Chondrocyte (in vitro differentiated cells): ENCODE results near the gene ZNF800. TPM values are rescaled to one million over a fixed set of nuclear protein-coding genes. Genes with fewer than 3 reads are reported as not detected.

Experiments
- DNase-seq: peaks from one replicate; pipeline ENCODE4 v3.0.0; 2021; ENCODE audit warnings: mixed read lengths, low spot score
- H3K27ac Mint-ChIP-seq: one replicate; pipeline ENCODE4 v1.8.0; 2021; ENCODE audit warnings: mild to moderate bottlenecking, moderate library complexity, mixed read lengths; ENCODE audit not compliant: unreplicated experiment
- H3K27me3 Mint-ChIP-seq: 2 replicates; pipeline ENCODE4 v1.8.0; 2021; ENCODE audit warnings: low read depth, mixed read lengths
- H3K36me3 Mint-ChIP-seq: 2 replicates; pipeline ENCODE4 v1.8.0; 2021; ENCODE audit warnings: low read depth, mixed read lengths
- H3K4me1 Mint-ChIP-seq: 2 replicates; pipeline ENCODE4 v1.8.0; 2021; ENCODE audit warnings: low read depth, mild to moderate bottlenecking, mixed read lengths
- H3K4me3 Mint-ChIP-seq: one replicate; pipeline ENCODE4 v1.8.0; 2021; ENCODE audit warnings: mild to moderate bottlenecking, moderate library complexity, mixed read lengths; ENCODE audit not compliant: unreplicated experiment
- H3K9me3 Mint-ChIP-seq: 2 replicates; pipeline ENCODE4 v1.8.0; 2021; ENCODE audit warnings: low read depth, mixed read lengths
- CTCF ChIP-seq: fragments of 200-600 bp; sonication (generic); IDR thresholded peaks from 2 replicates; pipeline ENCODE4 v1.5.0; 2021; ENCODE audit warnings: antibody characterized with exemption, mild to moderate bottlenecking, moderate library complexity
- total RNA-seq: library from RNA; stranded (reverse); gene quantifications from 3 replicates; pipeline ENCODE4 v1.2.1, GENCODE V29; 2021

ZNF800 gene
- total RNA-seq, 1 donor from 2014 or later, result 30.5 TPM

GRCh38 chr7:127389321-127389720, 3.2 kb downstream of the ZNF800 start:
- H3K4me1 Mint-ChIP-seq, result peaks cover 36% of the 10 kb centered on the region
- H3K4me3 Mint-ChIP-seq, result no peak overlapping the region
- TF ChIP-seq CTCF, result no peak
- H3K36me3 Mint-ChIP-seq, result peaks cover 10% of the 10 kb centered on the region
- no peaks in the 10 kb centered on the region for H3K9me3 Mint-ChIP-seq
- no peak overlapping the region for H3K27ac Mint-ChIP-seq
- DNase-seq, result no peak
- no peaks in the 10 kb centered on the region for H3K27me3 Mint-ChIP-seq

GRCh38 chr7:127387974-127388373, 4.5 kb downstream of the ZNF800 start:
- DNase-seq, result no peak
- H3K36me3 Mint-ChIP-seq, result peaks cover 11% of the 10 kb centered on the region
- H3K27ac Mint-ChIP-seq, result no peak overlapping the region
- no peak for TF ChIP-seq CTCF
- no peaks in the 10 kb centered on the region for H3K27me3 Mint-ChIP-seq
- peaks cover 32% of the 10 kb centered on the region for H3K4me1 Mint-ChIP-seq
- H3K9me3 Mint-ChIP-seq, result no peaks in the 10 kb centered on the region
- no peak overlapping the region for H3K4me3 Mint-ChIP-seq

- Mint-ChIP-seq H3K4me3 (no peak overlapping the region), H3K4me1 (peaks cover 9% of the 10 kb centered on the region), H3K36me3 (peaks cover 2% of the 10 kb centered on the region), H3K9me3 (no peaks in the 10 kb centered on the region), H3K27me3 (no peaks in the 10 kb centered on the region), H3K27ac (no peak overlapping the region)
- no peak for DNase-seq
- TF ChIP-seq CTCF, result no peak
Observed at GRCh38 chr7:127383123-127383835, 9.2 kb downstream of the ZNF800 start.

- Mint-ChIP-seq H3K4me1 (peaks cover 9% of the 10 kb centered on the region), H3K9me3 (no peaks in the 10 kb centered on the region), H3K4me3 (no peak overlapping the region), H3K27ac (no peak overlapping the region), H3K36me3 (peaks cover 2% of the 10 kb centered on the region), H3K27me3 (no peaks in the 10 kb centered on the region)
- no peak for TF ChIP-seq CTCF
- DNase-seq, result no peak
Observed at GRCh38 chr7:127382301-127383085, 10.0 kb downstream of the ZNF800 start.

GRCh38 chr7:127380479-127380878, 12.0 kb downstream of the ZNF800 start:
- no peak for DNase-seq
- H3K27me3 Mint-ChIP-seq, result no peaks in the 10 kb centered on the region
- H3K4me1 Mint-ChIP-seq, result peaks cover 9% of the 10 kb centered on the region
- peaks cover 5% of the 10 kb centered on the region for H3K36me3 Mint-ChIP-seq
- H3K9me3 Mint-ChIP-seq, result no peaks in the 10 kb centered on the region
- no peak overlapping the region for H3K4me3 Mint-ChIP-seq
- H3K27ac Mint-ChIP-seq, result no peak overlapping the region
- TF ChIP-seq CTCF, result no peak
